ENCODE data around the gene OR2F1.

Gene OR2F1

DNA sequence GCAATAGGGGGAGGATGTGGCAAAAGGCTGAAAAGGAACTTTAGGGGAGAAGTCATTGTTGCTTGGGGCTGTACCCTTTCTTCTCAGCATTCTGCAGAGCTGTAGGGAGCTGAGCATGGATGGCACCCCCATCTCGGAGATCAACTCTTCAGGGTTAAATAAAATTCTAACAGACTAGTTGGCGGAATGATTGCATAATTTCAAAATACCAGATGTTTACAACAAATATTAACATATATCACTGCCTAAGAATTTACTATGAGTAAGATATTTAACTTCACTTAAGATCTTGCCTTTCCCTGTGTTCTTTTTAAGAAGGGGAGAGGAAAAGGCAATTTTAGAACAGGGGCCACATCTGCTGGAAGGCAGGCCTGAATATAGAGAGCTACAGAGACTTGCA, 509 bp upstream of the OR2F1 start:
- no peak for DNase-seq (ENCODE audit: low read depth)
- TF ChIP-seq, protein P1, sequence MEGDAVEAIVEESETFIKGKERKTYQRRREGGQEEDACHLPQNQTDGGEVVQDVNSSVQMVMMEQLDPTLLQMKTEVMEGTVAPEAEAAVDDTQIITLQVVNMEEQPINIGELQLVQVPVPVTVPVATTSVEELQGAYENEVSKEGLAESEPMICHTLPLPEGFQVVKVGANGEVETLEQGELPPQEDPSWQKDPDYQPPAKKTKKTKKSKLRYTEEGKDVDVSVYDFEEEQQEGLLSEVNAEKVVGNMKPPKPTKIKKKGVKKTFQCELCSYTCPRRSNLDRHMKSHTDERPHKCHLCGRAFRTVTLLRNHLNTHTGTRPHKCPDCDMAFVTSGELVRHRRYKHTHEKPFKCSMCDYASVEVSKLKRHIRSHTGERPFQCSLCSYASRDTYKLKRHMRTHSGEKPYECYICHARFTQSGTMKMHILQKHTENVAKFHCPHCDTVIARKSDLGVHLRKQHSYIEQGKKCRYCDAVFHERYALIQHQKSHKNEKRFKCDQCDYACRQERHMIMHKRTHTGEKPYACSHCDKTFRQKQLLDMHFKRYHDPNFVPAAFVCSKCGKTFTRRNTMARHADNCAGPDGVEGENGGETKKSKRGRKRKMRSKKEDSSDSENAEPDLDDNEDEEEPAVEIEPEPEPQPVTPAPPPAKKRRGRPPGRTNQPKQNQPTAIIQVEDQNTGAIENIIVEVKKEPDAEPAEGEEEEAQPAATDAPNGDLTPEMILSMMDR (IDR thresholded peaks at IDR 0.05; ENCODE audit: low read depth, low read length, missing control alignments), result no peak
- H3K4me3 ChIP-seq (ENCODE audit: low read depth, low read length), result no peak overlapping the region

DNA sequence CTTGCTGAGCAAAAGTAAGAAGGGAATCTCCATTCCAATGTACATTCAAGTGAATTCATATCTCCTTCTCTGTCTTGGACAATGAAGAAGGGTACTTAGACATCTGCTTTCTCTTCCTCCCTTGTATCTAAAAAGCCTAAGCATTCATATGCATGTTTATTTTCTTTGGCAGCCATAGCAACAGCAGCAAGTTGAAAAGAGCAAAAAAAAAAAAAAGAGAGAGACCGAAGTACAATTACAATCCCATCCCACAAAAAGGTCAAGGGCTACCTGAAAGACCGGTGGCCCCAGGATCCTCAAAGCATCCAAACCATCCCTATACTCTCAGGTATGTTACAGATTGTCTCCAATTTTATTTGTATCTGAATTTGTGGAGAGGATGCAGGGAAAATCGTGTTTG, 4.1 kb downstream of the OR2F1 start:
- DNase-seq (ENCODE audit: low read depth), result no peak
- H3K4me3 ChIP-seq (ENCODE audit: low read depth, low read length), result no peak overlapping the region
- TF ChIP-seq, protein P1 (IDR thresholded peaks at IDR 0.05; ENCODE audit: low read depth, low read length, missing control alignments), result no peak

DNA sequence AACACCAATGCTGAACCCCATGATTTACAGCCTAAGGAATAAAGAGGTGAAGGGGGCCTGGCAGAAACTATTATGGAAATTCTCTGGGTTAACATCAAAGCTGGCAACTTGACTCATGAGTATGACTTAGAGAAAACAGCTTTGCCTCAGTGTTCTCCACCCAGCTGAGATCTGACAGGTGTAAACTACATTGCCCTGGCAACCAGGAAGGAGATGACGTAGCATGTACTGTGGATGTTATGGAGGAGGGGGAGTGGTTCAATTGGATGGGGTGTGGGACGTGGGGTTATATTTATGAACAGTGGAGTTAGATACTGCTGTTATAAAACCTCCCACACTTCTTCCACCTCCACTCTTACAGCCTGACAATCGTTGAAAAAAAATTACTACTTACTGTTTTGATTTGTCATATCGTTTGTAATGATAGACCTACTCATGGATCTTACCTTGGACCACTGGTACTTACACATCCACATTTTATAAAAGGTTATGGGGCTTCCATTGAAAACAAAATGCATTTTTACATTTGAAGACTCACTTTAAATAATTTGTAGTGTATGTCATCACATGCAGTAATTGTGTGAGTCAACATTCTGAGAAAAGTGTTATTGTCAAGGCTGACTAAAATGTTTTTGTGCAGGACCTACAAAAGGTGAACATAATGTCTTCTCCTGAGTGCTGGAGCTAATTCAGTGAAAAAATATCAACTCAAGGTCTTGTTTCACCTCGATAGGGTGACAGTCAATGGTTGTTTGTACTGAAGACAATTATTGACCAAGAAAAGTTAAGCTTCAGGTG, 6.4 kb downstream of the OR2F1 start:
- DNase-seq (ENCODE audit: low read depth), result no peak
- TF ChIP-seq, protein P1 (IDR thresholded peaks at IDR 0.05; ENCODE audit: low read depth, low read length, missing control alignments), result no peak
- H3K4me3 ChIP-seq (ENCODE audit: low read depth, low read length), result no peak overlapping the region

DNA sequence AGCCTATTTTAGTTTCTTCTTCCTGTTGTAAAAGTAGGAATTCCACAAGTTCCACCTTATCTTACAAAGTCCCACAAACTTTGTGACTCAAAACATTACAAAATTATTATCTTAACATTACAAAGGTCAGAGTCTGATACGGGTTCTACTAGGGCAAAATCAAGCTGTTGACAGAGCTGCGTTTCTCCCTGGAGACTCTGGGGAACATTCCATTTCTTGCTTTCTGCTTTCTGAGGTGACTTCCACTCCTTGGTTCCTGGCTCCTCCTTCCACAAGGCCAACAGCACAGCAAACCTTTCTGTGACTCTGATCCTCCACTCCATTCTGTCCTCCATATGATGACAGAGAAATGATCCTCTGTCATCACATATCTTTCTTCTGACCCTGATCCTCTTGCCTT, 10.6 kb downstream of the OR2F1 start:
- TF ChIP-seq, protein P1 (IDR thresholded peaks at IDR 0.05; ENCODE audit: low read depth, low read length, missing control alignments), result no peak
- no peak for DNase-seq (ENCODE audit: low read depth)
- no peak overlapping the region for H3K4me3 ChIP-seq (ENCODE audit: low read depth, low read length)

DNA sequence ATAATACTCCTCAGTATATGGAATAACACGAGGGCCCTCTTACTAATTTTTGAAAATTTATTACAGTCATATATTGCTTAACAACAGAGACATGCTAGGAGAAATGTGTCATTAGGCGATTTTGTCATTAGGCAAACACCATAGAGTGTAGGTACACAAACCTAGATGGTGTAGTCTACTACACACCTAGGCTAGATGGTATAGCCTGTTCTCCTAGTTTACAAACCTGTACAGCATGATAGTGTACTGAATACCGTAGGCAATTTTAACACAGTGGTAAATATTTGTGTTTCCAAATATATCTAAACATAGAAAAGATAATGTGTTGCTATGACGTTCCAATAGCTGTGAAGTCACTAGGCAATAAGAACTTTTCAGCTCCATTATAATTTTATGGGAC, 12.8 kb downstream of the OR2F1 start:
- H3K4me3 ChIP-seq (ENCODE audit: low read depth, low read length), result no peak overlapping the region
- DNase-seq (ENCODE audit: low read depth), result no peak
- TF ChIP-seq, protein P1 (IDR thresholded peaks at IDR 0.05; ENCODE audit: low read depth, low read length, missing control alignments), result no peak

DNA sequence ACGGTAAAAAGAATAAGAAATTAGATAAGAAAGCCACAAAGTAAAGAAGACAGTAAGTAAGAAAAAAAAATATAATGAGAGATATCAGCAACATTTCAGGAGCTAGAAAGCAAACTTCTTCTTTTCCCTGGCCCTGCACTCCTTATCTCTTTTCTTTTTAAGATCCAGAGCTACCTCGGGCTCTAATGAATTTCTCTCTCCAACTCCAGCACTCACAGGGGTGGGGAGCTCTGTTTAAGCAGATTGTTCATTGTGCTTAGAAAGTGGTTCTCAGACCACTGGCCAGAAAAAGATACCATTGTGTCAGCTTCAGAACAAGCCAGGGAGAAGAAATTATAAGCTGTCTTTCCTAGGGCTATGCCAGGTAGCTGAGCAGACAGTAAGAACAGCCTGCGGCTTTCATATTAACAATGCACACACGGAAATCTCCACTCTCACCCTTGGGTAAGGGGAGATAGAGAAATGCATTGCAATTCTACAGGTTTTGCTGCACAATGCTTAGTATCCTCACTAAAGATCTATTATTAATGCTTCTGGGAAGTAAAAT, 19.3 kb downstream of the OR2F1 start:
- no peak for DNase-seq (ENCODE audit: low read depth)
- TF ChIP-seq, protein P1 (IDR thresholded peaks at IDR 0.05; ENCODE audit: low read depth, low read length, missing control alignments), result no peak
- H3K4me3 ChIP-seq (ENCODE audit: low read depth, low read length), result no peak overlapping the region

DNA sequence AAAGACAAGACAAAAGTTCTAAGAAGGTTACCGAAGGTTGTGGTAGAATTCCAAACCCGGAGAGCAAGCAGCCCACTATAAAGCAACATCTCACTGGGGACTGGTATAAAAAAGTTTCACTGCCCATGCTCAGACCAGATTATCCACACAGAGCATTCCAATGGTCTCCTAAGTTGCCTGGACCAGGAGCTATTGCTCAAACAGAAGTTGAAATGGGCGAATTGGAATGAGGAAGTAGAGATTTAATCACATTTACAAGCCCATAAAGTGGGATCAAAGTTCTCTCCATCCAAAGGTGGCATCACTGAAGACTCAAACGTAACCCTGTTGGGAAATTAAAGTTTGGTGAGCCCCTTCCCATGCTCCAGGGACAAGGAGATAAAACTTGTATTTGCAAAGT, 19.8 kb downstream of the OR2F1 start:
- no peak overlapping the region for H3K4me3 ChIP-seq (ENCODE audit: low read depth, low read length)
- TF ChIP-seq, protein P1 (IDR thresholded peaks at IDR 0.05; ENCODE audit: low read depth, low read length, missing control alignments), result no peak
- DNase-seq (ENCODE audit: low read depth), result no peak
